Thoracic aorta (tissue), 2 donors: Measurements from ENCODE around the gene MXI1. TPM values are rescaled to one million over a fixed set of nuclear protein-coding genes. Genes with fewer than 3 reads are reported as not detected.
A peak's percentile ranks its signal among the peaks of the same experiment; 100 is the strongest.

Experiments used
- ATAC-seq: fragments of 150-250 bp; one replicate; pipeline ENCODE4 v1.8.0; 2017; ENCODE audit warnings: low read depth; ENCODE audit not compliant: insufficient number of reproducible peaks, low FRiP score
- DNase-seq: peaks from one replicate; pipeline ENCODE4 v3.0.0-alpha.2; 2020; ENCODE audit warnings: low spot score
- H3K27ac ChIP-seq, 2 donors: fragments of 200-600 bp; sonication (generic); 1 replicate in 1 of 2; 2 replicates in 1 of 2; pipeline ENCODE4 v1.5.1; 2016; ENCODE audit warnings: mild to moderate bottlenecking in 2 of 2, moderate library complexity in 2 of 2
- H3K27me3 ChIP-seq: fragments of 200-600 bp; sonication (generic); replicated peaks from 2 replicates; pipeline ENCODE4 v1.6.0; 2016; ENCODE audit warnings: mild to moderate bottlenecking; ENCODE audit not compliant: insufficient read depth
- H3K36me3 ChIP-seq: fragments of 200-600 bp; sonication (generic); one replicate; pipeline ENCODE4 v1.5.1; 2016
- H3K4me1 ChIP-seq, 2 donors: fragments of 200-600 bp; sonication (generic); 1 replicate in 1 of 2; 2 replicates in 1 of 2; pipeline versions ENCODE4 v1.5.1 to v1.6.0; 2016; ENCODE audit warnings: low read depth in 2 of 2, mild to moderate bottlenecking in 1 of 2; ENCODE audit not compliant: control insufficient read depth in 1 of 2
- H3K4me3 ChIP-seq: fragments of 200-600 bp; sonication (generic); 2 replicates; pipeline ENCODE4 v1.5.1; 2016; ENCODE audit warnings: mild to moderate bottlenecking
- H3K9me3 ChIP-seq: fragments of 200-600 bp; sonication (generic); 2 replicates; pipeline ENCODE4 v1.5.1; 2016
- total RNA-seq, 2 donors: library from RNA; depleted of rRNA; stranded (reverse); fragments of >200 nt; gene quantifications; one replicate each; pipeline versions ENCODE4 v1.1.0 to v1.2.3, GENCODE V29; 2016
- TF ChIP-seq, protein P1 (sequence below): fragments of 200-600 bp; sonication (generic); IDR thresholded peaks from one replicate; pipeline ENCODE4 v1.5.1; 2019; ENCODE audit warnings: antibody characterized with exemption

Gene MXI1
- total RNA-seq = 10 to 100 TPM; 87.7 to 92.8 TPM

DNA sequence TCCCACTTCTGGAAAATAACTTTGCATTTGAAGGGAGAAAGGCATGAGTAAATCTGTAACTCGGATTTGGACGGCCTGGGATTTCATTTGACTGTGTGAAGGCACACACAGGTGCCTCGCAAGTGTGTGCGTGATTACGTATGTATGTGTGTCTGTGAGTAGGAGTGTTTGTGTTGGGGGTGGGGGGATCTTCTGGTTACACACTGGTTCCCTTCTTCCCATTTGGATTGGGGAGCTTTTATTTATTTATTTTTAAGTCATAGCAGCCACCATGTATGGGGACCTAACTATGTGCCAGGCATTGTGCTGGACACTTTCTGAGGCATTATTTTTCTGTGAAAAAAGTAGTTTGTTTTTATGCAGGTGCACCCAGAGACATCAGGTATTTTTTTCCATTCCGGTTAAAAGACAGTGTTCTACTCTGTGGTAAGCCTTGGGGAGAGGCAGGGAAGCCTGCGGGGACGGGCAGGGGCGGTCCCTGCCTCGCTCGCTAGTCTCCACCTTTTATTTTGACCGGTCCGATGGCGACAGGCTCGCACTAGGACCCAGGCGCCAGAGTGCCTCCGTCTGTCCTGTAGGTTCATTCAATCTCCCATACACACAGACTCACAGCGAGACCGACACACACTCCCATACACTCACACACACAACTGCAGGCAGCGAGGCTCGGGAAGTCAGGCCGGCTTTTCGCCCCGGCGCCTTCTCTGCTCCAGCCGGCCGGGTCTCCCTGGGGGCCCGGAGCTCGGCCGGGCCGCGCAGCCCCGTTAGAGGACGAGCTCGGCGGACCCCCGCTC, at the start of gene MXI1:
MXI1 (plus strand) TSS at position 595 of the 794 bp plus-strand sequence. CDS start 204 bp downstream, outside the sequence.
- H3K27me3 ChIP-seq = no peaks in the 10 kb centered on the region
- no peaks in the 10 kb centered on the region for H3K36me3 ChIP-seq
- H3K27ac ChIP-seq = peak within 1 kb of the TSS; percentile 86 to 99
- TF ChIP-seq, protein P1, sequence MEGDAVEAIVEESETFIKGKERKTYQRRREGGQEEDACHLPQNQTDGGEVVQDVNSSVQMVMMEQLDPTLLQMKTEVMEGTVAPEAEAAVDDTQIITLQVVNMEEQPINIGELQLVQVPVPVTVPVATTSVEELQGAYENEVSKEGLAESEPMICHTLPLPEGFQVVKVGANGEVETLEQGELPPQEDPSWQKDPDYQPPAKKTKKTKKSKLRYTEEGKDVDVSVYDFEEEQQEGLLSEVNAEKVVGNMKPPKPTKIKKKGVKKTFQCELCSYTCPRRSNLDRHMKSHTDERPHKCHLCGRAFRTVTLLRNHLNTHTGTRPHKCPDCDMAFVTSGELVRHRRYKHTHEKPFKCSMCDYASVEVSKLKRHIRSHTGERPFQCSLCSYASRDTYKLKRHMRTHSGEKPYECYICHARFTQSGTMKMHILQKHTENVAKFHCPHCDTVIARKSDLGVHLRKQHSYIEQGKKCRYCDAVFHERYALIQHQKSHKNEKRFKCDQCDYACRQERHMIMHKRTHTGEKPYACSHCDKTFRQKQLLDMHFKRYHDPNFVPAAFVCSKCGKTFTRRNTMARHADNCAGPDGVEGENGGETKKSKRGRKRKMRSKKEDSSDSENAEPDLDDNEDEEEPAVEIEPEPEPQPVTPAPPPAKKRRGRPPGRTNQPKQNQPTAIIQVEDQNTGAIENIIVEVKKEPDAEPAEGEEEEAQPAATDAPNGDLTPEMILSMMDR = no peak
- ATAC-seq (no peak), DNase-seq (no peak)
- no peaks in the 10 kb centered on the region for H3K9me3 ChIP-seq
- H3K4me1 ChIP-seq = peaks cover 7 to 16% of the 10 kb centered on the region in 2 donors
- H3K4me3 ChIP-seq = peak within 1 kb of the TSS; percentile 93

DNA sequence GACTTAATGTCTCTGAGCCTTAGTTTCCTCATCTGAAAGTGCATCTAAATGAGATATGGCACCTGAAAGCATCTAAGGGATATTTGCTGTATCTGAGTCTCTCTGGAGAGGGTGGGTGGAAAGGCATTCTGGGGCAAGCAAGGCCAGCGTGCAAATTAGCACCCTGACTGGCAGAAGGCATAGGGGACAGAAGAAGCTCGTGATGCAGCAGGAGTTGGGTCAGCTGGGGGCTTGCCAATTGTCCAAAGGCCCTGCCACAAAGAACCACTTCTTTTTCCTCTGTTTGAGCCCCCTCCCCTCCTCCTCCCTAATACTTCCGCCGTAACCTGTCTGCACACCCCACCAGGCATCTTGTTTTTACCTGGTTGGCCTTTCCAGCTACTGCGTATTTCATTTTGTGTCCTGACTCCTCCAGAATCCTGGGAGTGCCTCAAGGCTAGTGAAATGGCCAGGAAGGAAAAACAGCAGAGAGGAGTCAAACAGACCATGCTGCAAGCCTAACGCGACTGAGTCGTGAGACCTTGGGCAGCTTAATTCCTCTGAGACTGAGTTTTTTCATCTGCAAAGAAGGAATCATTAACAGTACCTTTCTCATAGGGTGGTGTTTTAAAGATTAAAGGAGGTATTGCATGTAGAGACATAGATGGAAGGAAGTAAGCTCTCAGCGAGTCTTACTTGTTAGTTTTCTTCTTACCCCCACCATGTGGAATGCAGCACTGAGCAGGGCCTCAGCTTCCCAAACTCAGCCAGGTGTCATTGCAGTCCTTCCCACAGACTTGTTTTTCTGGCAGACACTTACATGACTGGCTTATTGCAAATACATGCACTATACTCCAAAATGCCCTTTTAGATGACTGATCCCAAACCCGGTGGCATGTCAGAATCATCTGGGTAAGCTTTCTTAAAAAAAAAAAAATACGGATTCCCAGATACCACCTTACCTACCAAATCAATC, 49.1 kb upstream of the MXI1 start:
- no peak for ATAC-seq
- no peaks in the 10 kb centered on the region for H3K27me3 ChIP-seq
- TF ChIP-seq, protein P1 = no peak

DNA sequence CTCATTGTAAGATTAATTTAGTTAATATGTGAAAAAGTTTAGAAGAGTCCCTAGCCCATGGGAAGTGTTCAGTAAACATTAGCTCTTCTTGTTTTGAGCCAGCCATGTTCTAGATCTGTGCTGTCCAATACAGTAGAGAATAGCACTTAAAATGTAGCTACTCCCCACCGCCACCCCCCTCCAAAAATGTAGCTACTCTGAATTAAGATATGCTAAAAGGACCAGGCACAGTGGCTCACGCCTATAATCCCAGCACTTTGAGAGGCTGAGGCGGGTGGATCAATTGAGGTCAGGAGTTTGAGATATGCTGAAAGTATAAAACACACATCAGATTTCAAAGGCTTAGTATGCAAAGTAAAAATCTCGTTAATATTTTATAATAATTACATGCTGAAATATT, 47.3 kb upstream of the MXI1 start:
- no peaks in the 10 kb centered on the region for H3K9me3 ChIP-seq
- no peaks in the 10 kb centered on the region for H3K4me1 ChIP-seq
- H3K4me3 ChIP-seq = no peak overlapping the region
- DNase-seq (no peak), ATAC-seq (no peak)
- H3K36me3 ChIP-seq = no peaks in the 10 kb centered on the region
- H3K27me3 ChIP-seq = no peaks in the 10 kb centered on the region
- H3K27ac ChIP-seq = no peak overlapping the region
- TF ChIP-seq, protein P1 = no peak

More for the DNA sequence above, 49.1 kb upstream of the MXI1 start:
- H3K4me1 ChIP-seq = no peaks in the 10 kb centered on the region
- no peak overlapping the region for H3K4me3 ChIP-seq
- no peak for DNase-seq
- H3K9me3 ChIP-seq = no peaks in the 10 kb centered on the region
- H3K36me3 ChIP-seq = no peaks in the 10 kb centered on the region
- H3K27ac ChIP-seq = no peak overlapping the region

DNA sequence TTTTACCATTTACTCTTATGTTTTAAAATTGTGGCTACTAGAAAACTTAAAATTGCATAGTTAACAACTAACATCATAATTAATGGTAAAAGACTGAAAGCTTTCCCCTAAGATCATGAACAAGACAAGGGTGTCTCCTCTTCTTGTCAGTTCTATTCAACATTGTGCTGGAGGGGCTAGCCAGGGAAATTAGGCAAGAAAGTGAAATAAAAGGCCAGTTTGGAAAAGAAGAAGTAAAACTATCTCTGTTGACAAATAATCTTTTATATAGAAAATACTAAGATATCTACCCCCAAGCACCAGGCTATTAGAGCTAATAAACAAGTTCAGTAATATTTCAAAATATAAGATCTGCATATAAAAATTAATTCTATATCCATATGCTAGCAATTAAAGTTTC, 46.9 kb upstream of the MXI1 start:
- no peak overlapping the region for H3K4me3 ChIP-seq
- no peaks in the 10 kb centered on the region for H3K4me1 ChIP-seq
- no peaks in the 10 kb centered on the region for H3K9me3 ChIP-seq
- no peaks in the 10 kb centered on the region for H3K27me3 ChIP-seq
- TF ChIP-seq, protein P1 = no peak
- ATAC-seq (no peak), DNase-seq (no peak)
- H3K36me3 ChIP-seq = no peaks in the 10 kb centered on the region
- no peak overlapping the region for H3K27ac ChIP-seq

DNA sequence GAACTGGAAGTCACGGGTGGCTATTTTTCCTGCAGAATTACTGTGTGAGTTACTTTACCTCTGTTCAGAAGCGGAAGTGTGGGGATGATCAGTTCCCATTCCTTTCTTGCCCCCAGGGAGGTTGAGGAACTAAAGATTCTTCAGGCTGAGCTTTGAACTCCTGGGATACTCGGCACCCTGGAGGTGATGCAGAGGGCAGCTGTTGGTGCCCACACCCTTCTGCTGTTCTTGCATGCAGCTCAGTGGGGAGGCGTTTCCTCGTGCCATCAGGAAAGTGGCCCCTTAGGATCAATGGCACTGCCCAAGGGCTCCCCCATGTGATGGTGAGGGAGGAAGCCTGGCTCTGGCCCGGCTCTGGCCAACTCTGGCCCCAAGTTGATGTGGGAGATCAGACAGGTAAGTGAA, 44.7 kb upstream of the MXI1 start:
- ATAC-seq (no peak), DNase-seq (no peak)
- Histone ChIP-seq H3K27ac (no peak overlapping the region), H3K36me3 (no peaks in the 10 kb centered on the region), H3K4me1 (peaks cover 0 to 1% of the 10 kb centered on the region in 2 donors), H3K9me3 (no peaks in the 10 kb centered on the region), H3K4me3 (no peak overlapping the region), H3K27me3 (no peaks in the 10 kb centered on the region)
- TF ChIP-seq, protein P1 = no peak
